ENCODE measurements around the gene MLLT10. TPM values are rescaled to one million over a fixed set of nuclear protein-coding genes. Genes with fewer than 3 reads are reported as not detected.

MLLT10 gene
- total and polyA plus RNA-seq, 4 donors, result 23.1 to 55.5 (median 32.6) TPM

DNA sequence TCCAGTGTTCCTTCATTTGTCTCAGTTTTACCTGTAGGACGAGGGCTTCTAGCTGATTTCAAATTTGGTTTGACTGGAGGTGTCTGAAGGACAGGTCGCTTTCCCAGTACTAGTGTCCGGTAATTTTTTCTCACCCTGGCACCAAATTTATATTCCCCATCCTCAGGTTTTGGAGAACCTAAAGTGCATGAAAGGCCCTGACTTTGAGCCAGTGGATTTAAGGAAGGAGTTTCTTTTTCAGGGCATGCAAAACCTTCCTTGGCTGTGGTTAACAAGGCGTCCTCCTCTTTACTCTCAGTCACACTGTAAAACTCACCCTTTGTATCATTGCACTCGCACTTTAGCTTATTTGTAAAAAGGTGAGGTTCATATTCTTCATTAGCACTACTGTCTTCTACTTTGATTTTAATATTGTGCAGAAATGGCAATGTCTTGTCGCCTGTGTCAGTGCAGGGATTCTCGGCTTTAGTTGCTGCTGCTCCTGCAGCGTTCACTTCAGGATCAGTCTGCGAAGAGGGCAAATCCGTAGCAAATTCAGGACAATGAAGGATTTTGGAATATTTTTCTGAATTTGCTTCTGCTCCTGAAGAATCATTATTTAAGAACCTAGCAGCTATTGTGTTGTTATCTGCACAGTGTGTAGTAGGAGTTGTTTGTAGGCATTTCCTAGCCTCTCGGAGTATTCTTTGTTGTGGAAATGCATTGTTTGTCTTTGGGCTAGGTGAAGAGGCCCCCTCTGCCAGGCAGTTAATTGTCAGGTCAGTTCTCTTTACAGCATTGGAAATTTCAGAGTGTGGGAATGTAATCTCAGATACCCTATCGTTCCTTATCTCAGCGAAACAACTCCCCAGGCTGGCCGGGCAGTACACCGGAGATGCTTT lies 18.4 kb upstream of the MLLT10 start:
- Histone ChIP-seq H3K27me3 (ENCODE audit: control insufficient read depth, insufficient read depth, low read length) (no peaks in the 10 kb centered on the region), H3K9me3 (ENCODE audit: control insufficient read depth, insufficient read depth, low read length) (no peaks in the 10 kb centered on the region), H3K36me3 (ENCODE audit: control insufficient read depth, insufficient read depth, low read length) (no peaks in the 10 kb centered on the region), H3K4me1 (ENCODE audit: control insufficient read depth, insufficient read depth, low read length) (peaks cover 8% of the 10 kb centered on the region), H3K4me3 (ENCODE audit: low read depth, low read length) (peak overlapping the region; percentile 78), H3K27ac (ENCODE audit: low read depth, low read length) (peak overlapping the region; percentile 89)
- DNase-seq (ENCODE audit: low read depth in 4 of 6, low spot score in 6 of 6), result peak in 3 of 6 donors; percentile 76 to 85 (median 82)
- WGBS (ENCODE audit: insufficient coverage), result 14% methylated on average over 8 of the region's 15 CpGs

DNA sequence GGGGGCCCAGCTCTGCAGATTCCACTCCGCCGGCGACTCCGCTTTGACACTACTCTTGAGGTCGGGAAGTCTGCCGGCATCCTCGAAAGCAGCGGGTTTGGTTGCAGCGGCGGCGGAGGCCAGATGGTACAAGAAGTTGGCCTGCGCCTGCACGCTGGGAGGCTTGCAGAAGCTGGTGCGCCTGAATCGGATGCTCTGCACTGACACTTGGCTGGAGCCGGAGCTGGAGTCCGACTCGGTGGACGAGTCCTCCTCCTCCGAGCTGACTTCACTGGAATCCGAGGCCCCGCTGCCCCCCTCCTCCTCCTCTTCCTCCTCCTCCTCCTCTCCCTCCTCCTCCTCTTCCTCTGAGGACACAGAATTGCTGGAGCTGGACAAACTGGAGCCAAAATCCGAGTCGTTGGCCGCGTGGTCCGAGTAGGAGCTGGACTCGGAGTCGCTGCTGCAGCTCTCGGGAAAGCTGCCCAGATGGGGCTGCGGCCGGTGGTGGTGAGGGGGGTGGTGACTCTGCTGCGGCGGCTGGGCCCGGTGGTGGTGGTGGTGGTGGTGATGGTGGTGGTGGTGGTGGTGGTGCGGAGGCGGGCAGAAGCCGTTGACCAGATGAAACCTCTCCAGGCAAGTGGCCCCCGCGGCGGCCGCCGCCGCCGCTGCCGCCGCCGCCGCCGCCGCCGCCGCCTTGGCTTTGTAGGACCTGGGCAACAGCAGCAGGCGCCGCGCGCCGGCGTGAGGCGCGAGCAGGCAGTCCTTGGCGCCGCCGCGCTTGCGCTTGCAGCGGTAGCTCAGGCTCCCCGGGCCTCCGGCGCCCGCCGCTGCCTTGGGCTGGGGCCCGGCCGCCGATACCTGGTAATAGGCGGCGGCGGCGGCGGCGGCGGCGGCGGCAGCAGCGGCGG lies 17.5 kb upstream of the MLLT10 start:
- peak in 3 of 6 donors; percentile 72 to 87 (median 75) for DNase-seq (ENCODE audit: low read depth in 4 of 6, low spot score in 6 of 6)
- H3K36me3 ChIP-seq (ENCODE audit: control insufficient read depth, insufficient read depth, low read length), result no peaks in the 10 kb centered on the region
- WGBS (ENCODE audit: insufficient coverage), result 0% methylated on average over 85 of the region's 86 CpGs
- no peaks in the 10 kb centered on the region for H3K27me3 ChIP-seq (ENCODE audit: control insufficient read depth, insufficient read depth, low read length)
- peak overlapping the region; percentile 78 for H3K4me3 ChIP-seq (ENCODE audit: low read depth, low read length)
- H3K27ac ChIP-seq (ENCODE audit: low read depth, low read length), result peak overlapping the region; percentile 89
- H3K9me3 ChIP-seq (ENCODE audit: control insufficient read depth, insufficient read depth, low read length), result no peaks in the 10 kb centered on the region
- peaks cover 7% of the 10 kb centered on the region for H3K4me1 ChIP-seq (ENCODE audit: control insufficient read depth, insufficient read depth, low read length)

DNA sequence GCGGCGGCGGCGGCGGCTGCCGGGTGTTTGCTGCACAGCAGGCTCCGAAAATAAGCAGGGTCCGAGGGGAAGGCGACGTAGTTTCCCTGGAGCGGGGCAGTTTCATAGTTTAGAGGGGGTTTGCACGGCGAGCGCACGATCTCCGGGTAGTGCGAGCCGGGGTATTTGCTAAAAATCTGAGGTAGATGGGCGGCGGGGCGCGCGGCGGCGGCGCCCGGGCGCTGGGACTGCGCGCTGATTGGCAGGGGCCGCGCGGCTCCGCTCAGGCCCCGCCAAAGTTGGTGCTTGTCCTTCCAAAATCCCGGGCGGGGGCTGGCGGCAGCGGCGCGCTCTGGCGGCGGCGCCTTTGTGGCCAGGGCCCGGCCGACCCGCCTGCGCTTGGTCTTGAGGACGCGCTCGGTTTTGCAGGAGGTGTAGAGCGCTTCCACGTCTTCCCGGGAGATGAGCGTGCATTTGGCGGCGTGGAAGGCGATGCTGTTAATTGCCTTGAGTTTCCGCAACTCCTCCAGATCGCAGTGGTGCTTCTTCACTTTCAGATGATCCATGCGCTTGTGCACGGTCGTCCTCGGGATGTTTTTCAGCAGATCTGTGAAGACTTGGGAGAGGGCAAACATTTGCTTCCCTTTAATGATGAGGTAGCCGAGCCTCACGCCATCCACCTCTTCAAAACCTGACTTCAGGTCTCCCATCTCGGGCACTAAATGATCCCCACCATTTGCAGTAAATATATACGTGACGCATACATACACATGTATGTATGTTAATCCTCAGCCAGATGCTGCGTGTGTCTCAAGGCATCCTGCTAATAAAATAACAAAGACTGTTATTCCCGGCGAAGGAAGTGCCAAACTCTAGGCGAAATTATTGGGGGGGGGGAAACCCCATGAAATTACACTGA lies 16.6 kb upstream of the MLLT10 start:
- WGBS (ENCODE audit: insufficient coverage), result 0% methylated on average over 64 of the region's 73 CpGs
- peak in 3 of 6 donors; percentile 81 to 88 (median 87) for DNase-seq (ENCODE audit: low read depth in 4 of 6, low spot score in 6 of 6)
- peaks cover 7% of the 10 kb centered on the region for H3K4me1 ChIP-seq (ENCODE audit: control insufficient read depth, insufficient read depth, low read length)
- no peaks in the 10 kb centered on the region for H3K36me3 ChIP-seq (ENCODE audit: control insufficient read depth, insufficient read depth, low read length)
- no peaks in the 10 kb centered on the region for H3K9me3 ChIP-seq (ENCODE audit: control insufficient read depth, insufficient read depth, low read length)
- H3K4me3 ChIP-seq (ENCODE audit: low read depth, low read length), result peak overlapping the region; percentile 78
- H3K27me3 ChIP-seq (ENCODE audit: control insufficient read depth, insufficient read depth, low read length), result no peaks in the 10 kb centered on the region
- H3K27ac ChIP-seq (ENCODE audit: low read depth, low read length), result peak overlapping the region; percentile 97

DNA sequence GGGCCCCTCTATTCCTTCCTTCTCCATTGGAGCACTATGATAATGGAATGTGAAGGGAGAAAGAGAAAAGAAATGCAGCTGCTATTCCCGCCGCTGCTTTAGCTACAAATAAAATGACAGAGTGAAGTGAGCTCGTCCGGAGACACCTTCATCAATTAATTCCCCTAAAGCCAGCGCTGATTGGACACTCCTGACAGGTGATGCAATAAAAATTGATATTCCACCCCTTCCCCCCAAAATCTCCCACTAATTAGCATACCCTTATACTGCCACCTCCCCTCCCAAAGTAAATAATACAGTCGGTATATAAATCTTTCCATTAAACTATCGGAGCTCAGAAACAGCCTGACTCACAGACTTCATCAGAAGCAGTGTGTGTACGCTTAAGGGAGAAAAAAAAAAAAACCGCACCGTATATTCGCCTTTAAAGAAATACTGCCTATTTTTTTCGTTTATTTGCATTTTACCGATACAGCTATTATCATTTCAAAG lies 15.8 kb upstream of the MLLT10 start:
- WGBS (ENCODE audit: insufficient coverage), result 0% methylated on average over 1 of the region's 13 CpGs
- no peaks in the 10 kb centered on the region for H3K27me3 ChIP-seq (ENCODE audit: control insufficient read depth, insufficient read depth, low read length)
- H3K27ac ChIP-seq (ENCODE audit: low read depth, low read length), result peak overlapping the region; percentile 97
- H3K9me3 ChIP-seq (ENCODE audit: control insufficient read depth, insufficient read depth, low read length), result no peaks in the 10 kb centered on the region
- no peaks in the 10 kb centered on the region for H3K36me3 ChIP-seq (ENCODE audit: control insufficient read depth, insufficient read depth, low read length)
- H3K4me1 ChIP-seq (ENCODE audit: control insufficient read depth, insufficient read depth, low read length), result peaks cover 7% of the 10 kb centered on the region
- H3K4me3 ChIP-seq (ENCODE audit: low read depth, low read length), result peak overlapping the region; percentile 78
- DNase-seq (ENCODE audit: low read depth in 4 of 6, low spot score in 6 of 6), result peak in 3 of 6 donors; percentile 86 to 95 (median 89)

DNA sequence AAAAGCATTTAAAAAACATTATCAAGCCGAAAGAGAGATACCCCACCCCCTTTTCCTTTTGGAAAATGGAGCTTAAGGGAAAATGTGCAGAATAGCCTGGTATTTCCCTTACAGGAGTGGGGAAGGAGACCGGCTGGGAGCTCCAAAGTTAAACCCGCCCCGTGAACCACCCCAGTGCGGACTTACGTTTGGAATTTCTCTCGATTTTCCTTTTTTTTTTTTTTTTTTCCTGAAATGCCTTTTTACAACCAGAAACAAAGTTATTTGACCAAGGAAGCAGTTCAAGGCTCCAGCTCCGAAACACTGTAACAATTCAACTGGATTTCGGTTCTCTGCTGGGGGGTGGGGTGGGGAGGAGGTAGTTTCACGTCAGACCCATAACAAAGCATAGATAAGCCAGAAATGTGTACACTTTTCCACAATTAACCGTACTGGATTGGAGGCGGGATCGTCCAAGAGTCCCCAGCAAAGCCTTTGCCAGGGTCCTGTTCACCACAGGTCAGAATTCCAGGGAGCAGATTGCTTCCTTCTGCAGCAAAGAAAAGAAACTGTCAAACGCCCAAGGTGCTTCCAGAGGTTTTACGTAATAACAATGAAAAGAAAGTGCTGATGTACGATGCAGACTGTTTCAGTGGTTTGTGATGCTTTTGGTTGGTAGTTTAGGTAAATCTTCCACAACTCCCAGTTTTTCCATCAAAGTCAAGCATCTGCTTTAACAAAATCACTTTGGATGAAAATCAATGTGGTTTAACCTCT lies 15.2 kb upstream of the MLLT10 start:
- DNase-seq (ENCODE audit: low read depth in 4 of 6, low spot score in 6 of 6), result peak in 3 of 6 donors; percentile 57 to 75 (median 75)
- Histone ChIP-seq H3K36me3 (ENCODE audit: control insufficient read depth, insufficient read depth, low read length) (no peaks in the 10 kb centered on the region), H3K9me3 (ENCODE audit: control insufficient read depth, insufficient read depth, low read length) (no peaks in the 10 kb centered on the region), H3K27me3 (ENCODE audit: control insufficient read depth, insufficient read depth, low read length) (no peaks in the 10 kb centered on the region), H3K27ac (ENCODE audit: low read depth, low read length) (peak overlapping the region; percentile 97), H3K4me1 (ENCODE audit: control insufficient read depth, insufficient read depth, low read length) (peaks cover 7% of the 10 kb centered on the region), H3K4me3 (ENCODE audit: low read depth, low read length) (peak overlapping the region; percentile 78)
- WGBS (ENCODE audit: insufficient coverage), result 17% methylated on average over 2 of the region's 16 CpGs

DNA sequence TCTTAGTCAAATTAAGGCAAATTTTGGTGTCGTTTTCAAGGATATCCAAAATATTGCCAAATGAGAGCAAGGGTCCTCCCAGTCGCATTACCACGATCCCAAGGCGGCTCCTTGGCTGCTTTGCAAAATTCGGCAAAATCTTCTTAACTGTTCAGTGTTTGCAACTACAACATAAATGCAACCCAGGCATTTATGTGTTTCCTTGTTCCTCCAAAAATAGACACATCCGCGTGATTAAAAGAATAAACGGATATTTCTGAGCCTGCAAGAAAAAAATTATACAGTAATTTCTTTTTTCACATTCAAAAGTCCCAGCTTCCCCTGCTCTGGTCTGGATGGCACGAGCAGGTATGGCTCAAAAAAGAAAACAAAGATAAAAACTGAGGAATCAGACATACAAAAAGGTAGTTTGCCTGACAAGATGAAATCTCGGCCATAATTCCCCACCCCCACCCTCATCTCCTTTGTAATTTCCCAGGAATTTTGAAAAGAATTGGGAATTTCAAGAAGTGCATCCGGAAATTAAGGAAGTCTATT lies 14.6 kb upstream of the MLLT10 start:
- H3K27ac ChIP-seq (ENCODE audit: low read depth, low read length), result peak overlapping the region; percentile 97
- no peaks in the 10 kb centered on the region for H3K36me3 ChIP-seq (ENCODE audit: control insufficient read depth, insufficient read depth, low read length)
- peak overlapping the region; percentile 78 for H3K4me3 ChIP-seq (ENCODE audit: low read depth, low read length)
- H3K4me1 ChIP-seq (ENCODE audit: control insufficient read depth, insufficient read depth, low read length), result peaks cover 7% of the 10 kb centered on the region
- no peaks in the 10 kb centered on the region for H3K27me3 ChIP-seq (ENCODE audit: control insufficient read depth, insufficient read depth, low read length)
- 25% methylated on average over 7 of the region's 11 CpGs for WGBS (ENCODE audit: insufficient coverage)
- DNase-seq (ENCODE audit: low read depth in 4 of 6, low spot score in 6 of 6), result peak in 2 of 6 donors; percentile 71 to 77
- H3K9me3 ChIP-seq (ENCODE audit: control insufficient read depth, insufficient read depth, low read length), result no peaks in the 10 kb centered on the region

DNA sequence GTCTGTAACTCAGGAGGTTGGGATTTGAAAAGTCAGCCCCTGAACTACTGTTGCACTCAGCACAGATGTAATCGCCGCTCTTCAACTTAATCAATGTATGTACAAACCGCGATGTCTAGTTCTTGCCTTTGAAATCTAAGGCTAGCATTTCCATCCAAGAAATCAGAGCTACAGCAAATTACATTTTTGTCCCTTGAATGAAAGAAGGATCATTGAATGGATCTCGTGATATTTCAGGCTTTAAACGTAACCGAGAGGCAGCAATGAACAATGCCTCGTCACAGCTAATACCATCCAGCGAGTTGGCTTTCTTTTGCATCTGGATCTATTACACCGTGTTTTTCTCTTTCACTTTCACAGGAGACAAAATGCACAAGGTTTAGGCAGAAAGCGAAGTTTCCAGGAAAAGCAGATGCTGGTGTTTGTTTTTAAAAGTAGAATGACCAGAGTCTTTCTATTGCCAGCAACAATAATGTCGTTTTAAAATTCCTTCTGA lies 14.0 kb upstream of the MLLT10 start:
- 16% methylated on average over 3 of the region's 12 CpGs for WGBS (ENCODE audit: insufficient coverage)
- peak in 3 of 6 donors; percentile 80 to 88 (median 84) for DNase-seq (ENCODE audit: low read depth in 4 of 6, low spot score in 6 of 6)
- Histone ChIP-seq H3K4me1 (ENCODE audit: control insufficient read depth, insufficient read depth, low read length) (peaks cover 7% of the 10 kb centered on the region), H3K4me3 (ENCODE audit: low read depth, low read length) (peak overlapping the region; percentile 78), H3K27ac (ENCODE audit: low read depth, low read length) (peak overlapping the region; percentile 97), H3K9me3 (ENCODE audit: control insufficient read depth, insufficient read depth, low read length) (no peaks in the 10 kb centered on the region), H3K27me3 (ENCODE audit: control insufficient read depth, insufficient read depth, low read length) (no peaks in the 10 kb centered on the region), H3K36me3 (ENCODE audit: control insufficient read depth, insufficient read depth, low read length) (no peaks in the 10 kb centered on the region)

DNA sequence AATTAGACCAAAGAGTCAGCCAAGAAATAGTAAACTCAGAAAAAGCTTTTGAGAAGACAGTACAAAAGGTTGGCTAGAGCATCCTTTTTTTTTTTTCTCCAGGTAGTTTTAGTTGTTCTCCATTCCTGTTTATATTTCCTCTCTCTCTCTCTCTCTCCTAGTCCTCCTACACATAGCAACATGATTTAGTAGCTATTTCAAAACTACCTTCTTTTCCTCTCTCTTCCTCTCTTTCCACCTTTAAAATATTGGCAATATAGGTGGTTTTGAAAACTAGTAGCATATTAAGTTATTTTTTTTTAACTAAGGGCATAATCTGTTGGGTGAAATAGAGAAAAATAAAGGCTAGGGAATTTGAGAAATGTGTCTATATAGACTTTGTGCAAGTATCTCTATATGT lies 13.5 kb upstream of the MLLT10 start:
- Histone ChIP-seq H3K36me3 (ENCODE audit: control insufficient read depth, insufficient read depth, low read length) (no peaks in the 10 kb centered on the region), H3K27me3 (ENCODE audit: control insufficient read depth, insufficient read depth, low read length) (no peaks in the 10 kb centered on the region), H3K4me1 (ENCODE audit: control insufficient read depth, insufficient read depth, low read length) (peaks cover 11% of the 10 kb centered on the region), H3K9me3 (ENCODE audit: control insufficient read depth, insufficient read depth, low read length) (no peaks in the 10 kb centered on the region), H3K4me3 (ENCODE audit: low read depth, low read length) (peak overlapping the region; percentile 78), H3K27ac (ENCODE audit: low read depth, low read length) (peak overlapping the region; percentile 97)
- DNase-seq (ENCODE audit: low read depth in 4 of 6, low spot score in 6 of 6), result peak in 3 of 6 donors; percentile 21 to 57 (median 35)

Measured in spinal cord (tissue), 10 donors.